ENCODE data around the gene SPINK8. TPM values are rescaled to one million over a fixed set of nuclear protein-coding genes. Genes with fewer than 3 reads are reported as not detected.

The SPINK8 gene
- total and polyA plus RNA-seq, 8 donors: not detected

GRCh38 chr3:48289659-48290058 is 43.8 kb downstream of the SPINK8 start:
- WGBS, 2 donors: 56 to 74% methylated on average over 1 of the region's 1 CpG
- peaks cover 0 to 11% (median 1%) of the 10 kb centered on the region in 3 donors for H3K36me3 ChIP-seq
- TF ChIP-seq CTCF (IDR thresholded peaks at IDR 0.05): no peak
- H3K27me3 ChIP-seq: no peaks in the 10 kb centered on the region
- H3K27ac ChIP-seq: no peak overlapping the region
- intact Hi-C loops (cut with DNase I): no loop called here
- H3K9me3 ChIP-seq: no peaks in the 10 kb centered on the region
- FAIRE-seq (no peak), DNase-seq (no peak), ATAC-seq (no peak)
- H3K4me3 ChIP-seq: no peak overlapping the region
- no peaks in the 10 kb centered on the region for H3K4me1 ChIP-seq

- H3K4me3 ChIP-seq: no peak overlapping the region
- H3K27me3 ChIP-seq: no peaks in the 10 kb centered on the region
- FAIRE-seq (no peak), DNase-seq (no peak), ATAC-seq (no peak)
- H3K27ac ChIP-seq: no peak overlapping the region
- H3K36me3 ChIP-seq: no peaks in the 10 kb centered on the region
- intact Hi-C loops (cut with DNase I): no loop called here
- no peaks in the 10 kb centered on the region for H3K9me3 ChIP-seq
- TF ChIP-seq CTCF (IDR thresholded peaks at IDR 0.05): no peak
- no peaks in the 10 kb centered on the region for H3K4me1 ChIP-seq
Observed at GRCh38 chr3:48287034-48287433, 46.4 kb downstream of the SPINK8 start.

GRCh38 chr3:48286308-48286707 is 47.2 kb downstream of the SPINK8 start:
- no peaks in the 10 kb centered on the region for H3K36me3 ChIP-seq
- no peaks in the 10 kb centered on the region for H3K27me3 ChIP-seq
- no peak for ATAC-seq
- intact Hi-C loops (cut with DNase I): no loop called here
- 67 to 76% methylated on average over 3 of the region's 3 CpGs for WGBS, 2 donors
- no peaks in the 10 kb centered on the region for H3K9me3 ChIP-seq
- DNase-seq: no peak
- no peak overlapping the region for H3K27ac ChIP-seq
- no peak for TF ChIP-seq CTCF (IDR thresholded peaks at IDR 0.05)
- H3K4me1 ChIP-seq: no peaks in the 10 kb centered on the region
- H3K4me3 ChIP-seq: no peak overlapping the region
- FAIRE-seq: no peak

GRCh38 chr3:48285675-48286074 is 47.8 kb downstream of the SPINK8 start:
- TF ChIP-seq CTCF (IDR thresholded peaks at IDR 0.05): no peak
- Histone ChIP-seq H3K36me3 (no peaks in the 10 kb centered on the region), H3K27me3 (no peaks in the 10 kb centered on the region), H3K9me3 (no peaks in the 10 kb centered on the region), H3K27ac (no peak overlapping the region), H3K4me1 (no peaks in the 10 kb centered on the region), H3K4me3 (no peak overlapping the region)
- WGBS, 2 donors: 87 to 97% methylated on average over 1 of the region's 1 CpG
- DNase-seq: no peak
- ATAC-seq: no peak
- intact Hi-C loops (cut with DNase I): no loop called here
- no peak for FAIRE-seq

GRCh38 chr3:48285132-48285531 is 48.3 kb downstream of the SPINK8 start:
- H3K27me3 ChIP-seq: no peaks in the 10 kb centered on the region
- H3K36me3 ChIP-seq: no peaks in the 10 kb centered on the region
- TF ChIP-seq CTCF (IDR thresholded peaks at IDR 0.05): no peak
- no peak overlapping the region for H3K4me3 ChIP-seq
- H3K9me3 ChIP-seq: no peaks in the 10 kb centered on the region
- no peaks in the 10 kb centered on the region for H3K4me1 ChIP-seq
- WGBS, 2 donors: 98 to 100% methylated on average over 1 of the region's 1 CpG
- no peak for ATAC-seq
- intact Hi-C loops (cut with DNase I): no loop called here
- H3K27ac ChIP-seq: no peak overlapping the region
- no peak for DNase-seq
- no peak for FAIRE-seq
